Measurements from ENCODE around the gene PACSIN2. TPM values are rescaled to one million over a fixed set of nuclear protein-coding genes. Genes with fewer than 3 reads are reported as not detected.

PACSIN2 gene
- total and polyA plus RNA-seq, 8 donors = 24.9 to 154 (median 71.6) TPM

GRCh38 chr22:42994917-42995562 is 19.9 kb downstream of the PACSIN2 start:
- no peaks in the 10 kb centered on the region for H3K9me3 ChIP-seq
- no peaks in the 10 kb centered on the region for H3K27me3 ChIP-seq
- DNase-seq = peak; percentile 79 to 92
- H3K36me3 ChIP-seq = no peaks in the 10 kb centered on the region
- H3K4me3 ChIP-seq = peak overlapping the region; percentile 25 to 36 (median 32)
- TF ChIP-seq POLR2AphosphoS5 (IDR thresholded peaks at IDR 0.05) (peak; percentile 86 to 93 (median 87)), POLR2A (IDR thresholded peaks at IDR 0.05) (no peak)
- 8 to 25% (median 15%) methylated on average over 9 of the region's 9 CpGs for WGBS, 5 donors
- intact Hi-C loops (cut with DNase I; ENCODE audit: low total_unique reads) = no loop called here
- peak overlapping the region; percentile 85 to 96 (median 93) for H3K27ac ChIP-seq
- peaks cover 68 to 95% (median 81%) of the 10 kb centered on the region in 4 donors for H3K4me1 ChIP-seq

DNA sequence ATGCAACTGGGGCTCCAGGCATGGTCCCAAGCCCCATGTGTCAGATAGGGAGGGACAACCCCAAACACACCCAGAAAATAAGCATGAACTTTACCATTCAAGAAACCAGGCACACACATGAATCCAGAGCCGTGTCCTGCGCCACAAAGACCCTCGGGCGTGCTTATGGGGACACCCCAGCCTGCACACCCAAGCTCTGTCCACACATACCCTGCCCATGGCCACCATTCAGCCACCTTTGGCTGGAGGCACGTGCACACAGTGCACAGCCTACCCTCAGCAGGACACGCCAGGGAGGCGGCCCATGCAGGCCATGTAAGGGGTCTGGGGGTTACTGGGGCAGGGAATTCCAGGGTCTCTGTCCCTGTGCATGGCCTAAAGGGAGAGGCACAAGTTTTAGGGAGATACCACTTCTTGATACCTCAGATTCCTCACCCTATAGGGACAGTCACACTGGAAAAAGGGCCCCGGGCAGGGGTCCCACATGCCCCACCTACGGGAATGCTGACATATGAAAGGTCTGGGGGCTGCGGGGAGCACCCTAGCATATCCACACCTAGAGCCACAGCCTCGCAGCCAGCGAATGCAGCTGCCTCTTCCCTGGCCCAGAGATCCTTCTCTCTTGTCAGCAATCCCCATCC is 20.6 kb downstream of the PACSIN2 start:
- H3K4me3 ChIP-seq = peak overlapping the region; percentile 25 to 36 (median 32)
- no peaks in the 10 kb centered on the region for H3K36me3 ChIP-seq
- no peak for TF ChIP-seq POLR2AphosphoS5 (IDR thresholded peaks at IDR 0.05)
- TF ChIP-seq POLR2A (IDR thresholded peaks at IDR 0.05) = no peak
- TF ChIP-seq, protein P1, sequence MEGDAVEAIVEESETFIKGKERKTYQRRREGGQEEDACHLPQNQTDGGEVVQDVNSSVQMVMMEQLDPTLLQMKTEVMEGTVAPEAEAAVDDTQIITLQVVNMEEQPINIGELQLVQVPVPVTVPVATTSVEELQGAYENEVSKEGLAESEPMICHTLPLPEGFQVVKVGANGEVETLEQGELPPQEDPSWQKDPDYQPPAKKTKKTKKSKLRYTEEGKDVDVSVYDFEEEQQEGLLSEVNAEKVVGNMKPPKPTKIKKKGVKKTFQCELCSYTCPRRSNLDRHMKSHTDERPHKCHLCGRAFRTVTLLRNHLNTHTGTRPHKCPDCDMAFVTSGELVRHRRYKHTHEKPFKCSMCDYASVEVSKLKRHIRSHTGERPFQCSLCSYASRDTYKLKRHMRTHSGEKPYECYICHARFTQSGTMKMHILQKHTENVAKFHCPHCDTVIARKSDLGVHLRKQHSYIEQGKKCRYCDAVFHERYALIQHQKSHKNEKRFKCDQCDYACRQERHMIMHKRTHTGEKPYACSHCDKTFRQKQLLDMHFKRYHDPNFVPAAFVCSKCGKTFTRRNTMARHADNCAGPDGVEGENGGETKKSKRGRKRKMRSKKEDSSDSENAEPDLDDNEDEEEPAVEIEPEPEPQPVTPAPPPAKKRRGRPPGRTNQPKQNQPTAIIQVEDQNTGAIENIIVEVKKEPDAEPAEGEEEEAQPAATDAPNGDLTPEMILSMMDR (IDR thresholded peaks at IDR 0.05) = no peak
- no peak for TF ChIP-seq EP300 (IDR thresholded peaks at IDR 0.05)
- H3K9me3 ChIP-seq = no peaks in the 10 kb centered on the region
- no peaks in the 10 kb centered on the region for H3K27me3 ChIP-seq
- WGBS, 5 donors = 44 to 66% (median 63%) methylated on average over 10 to 12 of the region's 12 CpGs
- H3K4me1 ChIP-seq = peaks cover 69 to 92% (median 79%) of the 10 kb centered on the region in 4 donors
- DNase-seq = peak in 1 of 2 donors; percentile 28
- peak overlapping the region; percentile 85 to 96 (median 93) for H3K27ac ChIP-seq
- intact Hi-C loops (cut with DNase I; ENCODE audit: low total_unique reads) = no loop called here

DNA sequence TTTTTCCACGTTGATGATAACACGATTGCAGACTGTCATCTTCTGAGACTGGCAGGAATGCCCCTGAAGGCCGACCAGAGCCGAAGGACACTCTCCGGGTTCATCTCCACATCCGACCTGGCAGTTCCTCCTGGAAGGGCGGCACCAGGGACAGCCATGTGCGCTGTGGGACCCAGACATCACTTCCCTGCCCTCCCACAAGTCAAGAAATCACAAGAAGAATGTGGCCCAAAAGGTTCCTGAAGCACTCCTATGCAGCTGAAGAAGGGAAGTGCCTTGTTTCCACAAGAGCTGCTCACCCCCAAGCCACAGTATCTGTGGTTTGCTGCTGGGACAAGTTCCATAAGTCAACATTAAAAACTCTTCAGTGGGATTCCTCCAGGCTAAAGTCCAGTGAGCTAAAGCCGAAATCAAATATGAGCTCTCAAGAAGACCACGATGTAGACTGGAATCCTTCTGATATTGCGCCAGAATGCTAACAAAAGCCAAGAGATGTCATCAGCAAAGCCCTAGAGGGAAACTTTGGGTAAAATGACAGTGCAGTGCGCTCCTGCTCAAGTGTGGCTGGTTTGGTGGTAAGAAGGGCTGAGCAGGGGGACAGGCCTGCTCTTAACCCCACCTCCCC is 21.2 kb downstream of the PACSIN2 start:
- intact Hi-C loops (cut with DNase I; ENCODE audit: low total_unique reads) = no loop called here
- no peaks in the 10 kb centered on the region for H3K9me3 ChIP-seq
- H3K36me3 ChIP-seq = no peaks in the 10 kb centered on the region
- TF ChIP-seq, protein P1 (IDR thresholded peaks at IDR 0.05) = no peak
- TF ChIP-seq POLR2AphosphoS5 (IDR thresholded peaks at IDR 0.05) (no peak), POLR2A (IDR thresholded peaks at IDR 0.05) (no peak), EP300 (IDR thresholded peaks at IDR 0.05) (no peak)
- peak overlapping the region; percentile 85 to 96 (median 93) for H3K27ac ChIP-seq
- peak overlapping the region; percentile 25 to 36 (median 32) for H3K4me3 ChIP-seq
- peak; percentile 25 to 54 for DNase-seq
- H3K27me3 ChIP-seq = no peaks in the 10 kb centered on the region
- H3K4me1 ChIP-seq = peaks cover 69 to 92% (median 79%) of the 10 kb centered on the region in 4 donors
- WGBS, 5 donors = 62 to 70% (median 68%) methylated on average over 12 of the region's 12 CpGs

GRCh38 chr22:42992886-42993479 is 22.0 kb downstream of the PACSIN2 start:
- 73 to 90% (median 78%) methylated on average over 9 of the region's 9 CpGs for WGBS, 5 donors
- Histone ChIP-seq H3K36me3 (no peaks in the 10 kb centered on the region), H3K9me3 (no peaks in the 10 kb centered on the region), H3K4me3 (peak overlapping the region in 1 of 4 donors; percentile 29), H3K27ac (peak overlapping the region in 4 of 5 donors; percentile 85 to 96 (median 94)), H3K27me3 (no peaks in the 10 kb centered on the region), H3K4me1 (peaks cover 68 to 88% (median 79%) of the 10 kb centered on the region in 4 donors)
- no peak for TF ChIP-seq EP300 (IDR thresholded peaks at IDR 0.05)
- no peak for TF ChIP-seq POLR2A (IDR thresholded peaks at IDR 0.05)
- TF ChIP-seq, protein P1 (IDR thresholded peaks at IDR 0.05) = no peak
- TF ChIP-seq POLR2AphosphoS5 (IDR thresholded peaks at IDR 0.05) = no peak
- intact Hi-C loops (cut with DNase I; ENCODE audit: low total_unique reads) = no loop called here
- peak in 1 of 2 donors; percentile 7 for DNase-seq
